ENCODE measurements around the gene PECR. TPM values are rescaled to one million over a fixed set of nuclear protein-coding genes. Genes with fewer than 3 reads are reported as not detected.

Gene PECR
- 10.9 TPM for total RNA-seq
- 9.3 TPM for polyA plus RNA-seq

- Histone ChIP-seq H3K27ac (ENCODE audit: low read depth) (no peak within 1 kb of the TSS), H3K4me3 (ENCODE audit: low read depth, low read length) (peak within 1 kb of the TSS; percentile 54), H3K4me1 (ENCODE audit: insufficient read depth) (no peaks in the 10 kb centered on the region), H3K36me3 (ENCODE audit: insufficient read depth) (no peaks in the 10 kb centered on the region)
- WGBS = 2% methylated on average over 44 of the region's 44 CpGs
- DNase-seq (ENCODE audit: extremely low spot score) = no peak
These were observed at the start of gene PECR, which contains the start of gene TMEM169 for GRCh38 chr2:216081487-216082116. Gene PECR (minus strand): TSS chr2:216081809. CDS start chr2:216081741, 68 bp downstream. Gene TMEM169 (plus strand): TSS chr2:216081919. CDS start chr2:216095964, 14,045 bp downstream.

- no peak for DNase-seq (ENCODE audit: extremely low spot score)
- no peaks in the 10 kb centered on the region for H3K4me1 ChIP-seq (ENCODE audit: insufficient read depth)
- no peak overlapping the region for H3K27ac ChIP-seq (ENCODE audit: low read depth)
- no peak overlapping the region for H3K4me3 ChIP-seq (ENCODE audit: low read depth, low read length)
- 79% methylated on average over 6 of the region's 6 CpGs for WGBS
- H3K36me3 ChIP-seq (ENCODE audit: insufficient read depth) = peaks cover 2% of the 10 kb centered on the region
These were observed 48.9 kb upstream of the PECR start for GRCh38 chr2:216130346-216130971.

GRCh38 chr2:216126943-216127342 lies 45.3 kb upstream of the PECR start:
- Histone ChIP-seq H3K27ac (ENCODE audit: low read depth) (no peak overlapping the region), H3K4me1 (ENCODE audit: insufficient read depth) (no peaks in the 10 kb centered on the region), H3K4me3 (ENCODE audit: low read depth, low read length) (no peak overlapping the region), H3K36me3 (ENCODE audit: insufficient read depth) (peaks cover 9% of the 10 kb centered on the region)
- WGBS = 97% methylated on average over 5 of the region's 5 CpGs
- no peak for DNase-seq (ENCODE audit: extremely low spot score)

GRCh38 chr2:216121255-216121654 lies 39.6 kb upstream of the PECR start:
- Histone ChIP-seq H3K4me1 (ENCODE audit: insufficient read depth) (no peaks in the 10 kb centered on the region), H3K27ac (ENCODE audit: low read depth) (no peak overlapping the region), H3K36me3 (ENCODE audit: insufficient read depth) (peaks cover 9% of the 10 kb centered on the region), H3K4me3 (ENCODE audit: low read depth, low read length) (no peak overlapping the region)
- WGBS = 87% methylated on average over 3 of the region's 3 CpGs
- no peak for DNase-seq (ENCODE audit: extremely low spot score)

GRCh38 chr2:216119986-216120385 lies 38.4 kb upstream of the PECR start:
- WGBS = 85% methylated on average over 3 of the region's 3 CpGs
- peaks cover 9% of the 10 kb centered on the region for H3K36me3 ChIP-seq (ENCODE audit: insufficient read depth)

GRCh38 chr2:216119146-216119545 lies 37.5 kb upstream of the PECR start:
- Histone ChIP-seq H3K36me3 (ENCODE audit: insufficient read depth) (peaks cover 4% of the 10 kb centered on the region), H3K4me3 (ENCODE audit: low read depth, low read length) (no peak overlapping the region), H3K27ac (ENCODE audit: low read depth) (no peak overlapping the region), H3K4me1 (ENCODE audit: insufficient read depth) (no peaks in the 10 kb centered on the region)
- 77% methylated on average over 2 of the region's 2 CpGs for WGBS
- DNase-seq (ENCODE audit: extremely low spot score) = no peak

More at GRCh38 chr2:216119986-216120385, 38.4 kb upstream of the PECR start:
- H3K4me1 ChIP-seq (ENCODE audit: insufficient read depth) = no peaks in the 10 kb centered on the region
- DNase-seq (ENCODE audit: extremely low spot score) = no peak
- H3K4me3 ChIP-seq (ENCODE audit: low read depth, low read length) = no peak overlapping the region
- H3K27ac ChIP-seq (ENCODE audit: low read depth) = no peak overlapping the region

GRCh38 chr2:216118474-216118873 lies 36.9 kb upstream of the PECR start:
- WGBS = 72% methylated on average over 1 of the region's 1 CpG
- H3K27ac ChIP-seq (ENCODE audit: low read depth) = no peak overlapping the region
- no peak overlapping the region for H3K4me3 ChIP-seq (ENCODE audit: low read depth, low read length)
- peaks cover 4% of the 10 kb centered on the region for H3K36me3 ChIP-seq (ENCODE audit: insufficient read depth)
- no peaks in the 10 kb centered on the region for H3K4me1 ChIP-seq (ENCODE audit: insufficient read depth)
- DNase-seq (ENCODE audit: extremely low spot score) = no peak

- DNase-seq (ENCODE audit: extremely low spot score) = no peak
- 66% methylated on average over 4 of the region's 4 CpGs for WGBS
- H3K36me3 ChIP-seq (ENCODE audit: insufficient read depth) = peaks cover 3% of the 10 kb centered on the region
These were observed 36.1 kb upstream of the PECR start for GRCh38 chr2:216117561-216118340.

GRCh38 chr2:216116418-216116817 lies 34.8 kb upstream of the PECR start:
- Histone ChIP-seq H3K4me3 (ENCODE audit: low read depth, low read length) (no peak overlapping the region), H3K4me1 (ENCODE audit: insufficient read depth) (no peaks in the 10 kb centered on the region), H3K36me3 (ENCODE audit: insufficient read depth) (peaks cover 2% of the 10 kb centered on the region), H3K27ac (ENCODE audit: low read depth) (no peak overlapping the region)
- WGBS = 94% methylated on average over 1 of the region's 1 CpG
- DNase-seq (ENCODE audit: extremely low spot score) = no peak

More at GRCh38 chr2:216117561-216118340, 36.1 kb upstream of the PECR start:
- Histone ChIP-seq H3K4me1 (ENCODE audit: insufficient read depth) (no peaks in the 10 kb centered on the region), H3K4me3 (ENCODE audit: low read depth, low read length) (no peak overlapping the region), H3K27ac (ENCODE audit: low read depth) (no peak overlapping the region)

GRCh38 chr2:216114714-216115531 lies 33.3 kb upstream of the PECR start:
- DNase-seq (ENCODE audit: extremely low spot score) = peak; percentile 98
- WGBS = 3% methylated on average over 29 of the region's 29 CpGs
- Histone ChIP-seq H3K4me3 (ENCODE audit: low read depth, low read length) (peak overlapping the region; percentile 45), H3K27ac (ENCODE audit: low read depth) (peak overlapping the region; percentile 33), H3K36me3 (ENCODE audit: insufficient read depth) (no peaks in the 10 kb centered on the region), H3K4me1 (ENCODE audit: insufficient read depth) (no peaks in the 10 kb centered on the region)

- no peak overlapping the region for H3K4me3 ChIP-seq (ENCODE audit: low read depth, low read length)
- no peak for DNase-seq (ENCODE audit: extremely low spot score)
These were observed 32.7 kb upstream of the PECR start for GRCh38 chr2:216114382-216114713.

GRCh38 chr2:216113572-216113971 lies 32.0 kb upstream of the PECR start:
- Histone ChIP-seq H3K4me3 (ENCODE audit: low read depth, low read length) (no peak overlapping the region), H3K27ac (ENCODE audit: low read depth) (no peak overlapping the region), H3K36me3 (ENCODE audit: insufficient read depth) (no peaks in the 10 kb centered on the region), H3K4me1 (ENCODE audit: insufficient read depth) (no peaks in the 10 kb centered on the region)
- WGBS = 88% methylated on average over 3 of the region's 3 CpGs
- DNase-seq (ENCODE audit: extremely low spot score) = no peak

More at GRCh38 chr2:216114382-216114713, 32.7 kb upstream of the PECR start:
- Histone ChIP-seq H3K36me3 (ENCODE audit: insufficient read depth) (no peaks in the 10 kb centered on the region), H3K27ac (ENCODE audit: low read depth) (no peak overlapping the region), H3K4me1 (ENCODE audit: insufficient read depth) (no peaks in the 10 kb centered on the region)
- 30% methylated on average over 4 of the region's 4 CpGs for WGBS

- Histone ChIP-seq H3K36me3 (ENCODE audit: insufficient read depth) (no peaks in the 10 kb centered on the region), H3K27ac (ENCODE audit: low read depth) (no peak overlapping the region), H3K4me1 (ENCODE audit: insufficient read depth) (no peaks in the 10 kb centered on the region), H3K4me3 (ENCODE audit: low read depth, low read length) (no peak overlapping the region)
- 81% methylated on average over 4 of the region's 4 CpGs for WGBS
- DNase-seq (ENCODE audit: extremely low spot score) = no peak
These were observed 31.3 kb upstream of the PECR start for GRCh38 chr2:216112926-216113325.
